AG09309 (cell line): ENCODE data around the gene ARL15.
A peak's percentile ranks its signal among the peaks of the same experiment; 100 is the strongest.

Experiments
- DNase-seq: peaks from one replicate; pipeline ENCODE4 v3.0.0-alpha.2; 2010; ENCODE audit warnings: low read depth
- H3K4me3 ChIP-seq: 2 replicates; pipeline ENCODE4 v1.5.1; 2011; ENCODE audit warnings: mild to moderate bottlenecking, low read depth, low read length, moderate library complexity; ENCODE audit not compliant: control insufficient read depth
- CTCF ChIP-seq: IDR thresholded peaks from 2 replicates; pipeline ENCODE4 v1.5.1; 2011; ENCODE audit warnings: mild to moderate bottlenecking, low read depth, low read length, inconsistent platforms; ENCODE audit not compliant: insufficient read depth, control insufficient read depth; ENCODE audit errors: missing control alignments

The ARL15 gene

DNA sequence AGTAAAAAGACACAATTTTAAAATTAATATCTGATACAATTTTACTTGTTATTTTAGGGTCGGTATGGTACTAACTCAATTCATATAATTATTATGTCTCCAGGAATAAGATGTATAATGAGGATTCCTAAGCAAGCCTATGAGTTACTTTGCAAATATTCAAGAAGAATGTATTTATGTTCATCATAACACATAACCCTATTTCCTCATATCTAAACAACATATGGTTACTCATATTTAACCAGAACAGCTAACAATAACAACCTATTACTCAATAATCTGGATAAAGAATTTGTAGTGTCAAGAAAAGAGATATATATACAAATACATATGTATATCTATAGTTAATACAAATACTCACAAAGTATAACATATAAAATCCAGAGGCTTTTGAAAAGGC is 285.9 kb downstream of the ARL15 start:
- peak; percentile 13 for DNase-seq
- no peak overlapping the region for H3K4me3 ChIP-seq
- TF ChIP-seq CTCF, result no peak

DNA sequence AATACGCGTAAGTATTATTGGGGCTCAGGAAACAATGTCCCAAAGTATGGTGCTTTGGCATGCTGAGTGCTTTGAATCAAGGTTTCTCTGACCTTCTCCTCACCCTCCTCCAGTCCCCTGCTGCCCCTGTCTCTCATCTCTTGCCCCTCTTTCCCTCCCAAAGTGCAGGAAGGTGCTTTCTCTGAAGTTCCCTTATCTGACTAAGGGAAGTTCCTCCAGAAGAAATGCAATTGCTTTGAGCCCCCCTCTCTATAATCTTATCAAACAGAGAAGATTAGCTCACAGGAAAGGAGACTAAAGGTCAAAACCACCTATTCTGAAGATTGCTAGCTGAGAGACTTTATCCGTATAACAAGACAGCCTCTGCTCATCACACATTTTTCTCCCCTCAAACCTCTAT is 288.1 kb downstream of the ARL15 start:
- no peak overlapping the region for H3K4me3 ChIP-seq
- DNase-seq, result no peak
- no peak for TF ChIP-seq CTCF

GRCh38 chr5:54021431-54022164 is 288.8 kb downstream of the ARL15 start:
- no peak overlapping the region for H3K4me3 ChIP-seq
- DNase-seq, result no peak
- TF ChIP-seq CTCF, result no peak

DNA sequence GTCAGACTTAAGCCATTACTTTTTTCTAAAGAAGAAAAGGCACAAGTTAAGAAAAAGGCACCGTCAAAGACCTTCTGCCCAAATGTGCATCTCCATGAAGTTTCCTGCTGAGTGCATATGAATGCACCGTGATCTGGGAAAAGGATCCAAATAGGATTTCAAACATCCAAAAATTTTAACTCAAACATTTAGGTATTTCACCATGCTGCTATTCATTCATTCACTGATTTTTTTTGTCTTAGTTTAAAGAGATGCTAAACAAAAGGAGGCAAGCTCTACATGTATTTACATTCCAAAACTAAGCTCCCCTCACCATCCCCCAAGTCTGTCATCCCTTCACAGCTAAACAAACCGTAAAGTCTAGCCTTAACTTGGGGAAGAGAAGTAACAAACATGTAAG is 291.9 kb downstream of the ARL15 start:
- H3K4me3 ChIP-seq, result no peak overlapping the region
- TF ChIP-seq CTCF, result no peak
- no peak for DNase-seq

DNA sequence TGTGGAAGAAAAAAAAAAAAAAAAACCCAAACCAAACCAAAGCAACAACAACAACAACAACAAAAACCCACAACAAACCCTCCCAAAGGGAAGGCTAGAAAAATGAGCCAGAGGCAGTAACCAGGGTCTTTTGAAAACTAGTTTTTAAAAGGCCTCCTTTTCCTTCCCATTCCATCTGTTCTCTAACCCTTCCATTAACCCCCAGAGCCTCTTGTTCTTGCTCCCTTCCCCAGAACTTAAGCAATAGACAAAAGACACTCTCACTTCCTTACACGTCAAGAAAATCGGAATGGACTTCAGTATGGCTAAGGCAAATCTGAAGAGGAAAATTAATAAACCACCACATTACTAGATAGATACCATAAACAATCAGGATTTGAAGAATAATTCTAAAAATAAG is 292.8 kb downstream of the ARL15 start:
- no peak for DNase-seq
- no peak overlapping the region for H3K4me3 ChIP-seq
- TF ChIP-seq CTCF, result no peak

DNA sequence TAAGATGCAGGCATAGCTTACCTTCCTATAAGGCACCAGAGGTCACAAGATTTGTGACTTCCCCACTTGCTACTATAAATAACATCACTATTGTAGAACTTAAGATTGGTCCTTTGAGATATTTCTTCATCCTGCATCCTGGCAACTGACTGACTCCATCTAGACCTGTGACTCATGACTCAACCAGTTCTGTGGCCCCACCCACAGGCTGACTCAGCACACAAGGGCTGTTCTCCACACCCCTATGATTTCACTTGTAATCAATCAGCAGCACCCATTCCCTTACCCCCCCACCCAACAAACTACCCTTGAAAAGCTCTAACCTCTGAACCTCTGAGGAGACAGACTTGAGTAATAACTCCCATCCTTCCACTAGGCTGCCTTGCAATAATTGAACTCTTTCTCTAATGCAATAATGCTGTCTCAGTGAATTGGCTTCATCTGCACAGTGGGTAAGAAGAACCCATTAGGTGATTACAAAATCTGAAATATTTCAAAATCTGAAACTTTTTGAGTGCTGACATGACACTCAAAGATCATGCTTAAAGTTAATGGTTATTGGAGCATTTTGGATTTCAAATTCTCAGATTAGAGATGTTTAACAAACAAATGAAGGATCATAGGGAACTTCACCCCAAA is 296.7 kb downstream of the ARL15 start:
- DNase-seq, result peak; percentile 61
- no peak for TF ChIP-seq CTCF
- H3K4me3 ChIP-seq, result no peak overlapping the region

DNA sequence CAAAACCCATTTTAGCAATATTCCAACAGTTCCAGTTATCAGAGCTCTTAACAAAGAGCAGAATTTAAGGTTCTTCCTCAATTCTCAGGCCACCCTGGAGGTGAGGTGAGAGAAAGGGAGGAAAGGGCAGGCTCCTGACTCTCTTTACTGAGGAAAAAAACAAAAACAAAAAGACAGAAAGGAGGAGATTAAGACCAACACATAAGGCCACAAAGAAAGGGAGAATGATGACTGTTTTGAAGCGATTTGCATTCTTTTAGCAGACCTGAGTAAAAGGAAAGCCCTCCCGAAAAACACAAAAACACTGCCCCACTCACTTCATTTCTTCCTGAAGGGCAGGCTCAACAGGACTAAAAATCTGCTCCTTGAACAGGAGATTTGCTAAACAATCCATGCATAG is 300.5 kb downstream of the ARL15 start:
- no peak for TF ChIP-seq CTCF
- H3K4me3 ChIP-seq, result no peak overlapping the region
- DNase-seq, result no peak
